Mucosa of descending colon (tissue), 3 donors: Measurements from ENCODE around the gene SCN2A. TPM values are rescaled to one million over a fixed set of nuclear protein-coding genes. Genes with fewer than 3 reads are reported as not detected.

ENCODE experiments used
- ATAC-seq: fragments of 200-7000 bp; cut with Tn5 transposase; one replicate; pipeline ENCODE4 v1.9.1; 2020; ENCODE audit warnings: mild to moderate bottlenecking, moderate library complexity
- DNase-seq, 3 donors: peaks; one replicate each; pipeline ENCODE4 v3.0.0-alpha.2; 2020
- H3K36me3 ChIP-seq: fragments of 200-600 bp; one replicate; pipeline ENCODE4 v1.8.0; 2021; ENCODE audit warnings: low read depth, mild to moderate bottlenecking
- H3K4me1 ChIP-seq: fragments of 200-600 bp; one replicate; pipeline ENCODE4 v1.8.0; 2021; ENCODE audit warnings: low read depth, mild to moderate bottlenecking
- H3K4me3 ChIP-seq: fragments of 200-600 bp; one replicate; pipeline ENCODE4 v1.8.0; 2021; ENCODE audit warnings: mild to moderate bottlenecking
- H3K9me3 ChIP-seq: fragments of 200-600 bp; one replicate; pipeline ENCODE4 v1.8.0; 2021; ENCODE audit warnings: mild to moderate bottlenecking
- CTCF ChIP-seq: fragments of 200-600 bp; IDR thresholded peaks from one replicate; pipeline ENCODE4 v1.8.0; 2022; ENCODE audit warnings: antibody characterized with exemption, mild to moderate bottlenecking
- intact Hi-C, 2 donors: fragments of 100-400 bp; cut with DNase I in 1 of 2; cut with micrococcal nuclease in 1 of 2; formaldehyde crosslinking; loops; one replicate each; pipeline versions ENCODE4 v1.11.0 to v1.11.1; 2022; cut with DNase I, micrococcal nuclease
- total RNA-seq, 3 donors: library from RNA; stranded (reverse); fragmentation: NEBNext Ultra II Directional in 2 of 3; extraction: Animal tissue kit (Norgen Biotek cat#: 25700) in 2 of 3; gene quantifications; one replicate each; pipeline versions ENCODE4 v1.2.1 to v1.2.4, GENCODE V29; 2021 to 2023
- donor health status: DM: no; HTN: no; CAD: no; lungs with moderate emphysema.
- donor health status: DM: no; HTN: no; CAD: no.
- donor health status: DM: no; HTN: yes; CAD: no.

Gene SCN2A
- total RNA-seq, 3 donors from 2014 or later = 0.23 to 1.3 TPM; not detected in 1

- intact Hi-C loops = no loop called here
- DNase-seq (no peak), ATAC-seq (no peak)
- no peaks in the 10 kb centered on the region for H3K4me1 ChIP-seq
- no peak overlapping the region for H3K4me3 ChIP-seq
- H3K36me3 ChIP-seq = no peaks in the 10 kb centered on the region
- TF ChIP-seq CTCF = no peak
- no peaks in the 10 kb centered on the region for H3K9me3 ChIP-seq
Measured at GRCh38 chr2:165208094-165208493, 31.1 kb upstream of the SCN2A start.

DNA sequence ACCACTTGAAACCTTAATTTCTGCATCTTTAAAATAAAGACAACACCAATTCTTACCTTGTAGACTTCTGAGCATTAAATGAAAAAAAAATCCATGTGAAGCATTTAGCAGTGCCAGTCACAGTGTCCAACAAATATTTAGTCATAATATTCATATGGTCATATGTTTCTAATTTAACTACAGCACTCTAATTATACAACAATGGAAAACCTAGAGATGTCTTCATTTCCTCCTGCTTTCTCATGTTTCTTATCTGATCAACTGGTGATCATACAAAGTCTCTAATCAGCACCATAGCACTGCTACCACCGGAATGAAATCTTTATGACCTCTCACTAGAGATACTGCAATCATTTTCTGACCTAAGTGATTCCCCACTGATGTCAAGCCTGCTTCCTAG lies 25.1 kb upstream of the SCN2A start:
- intact Hi-C loops = no loop called here
- H3K9me3 ChIP-seq = no peaks in the 10 kb centered on the region
- no peak for TF ChIP-seq CTCF
- no peak overlapping the region for H3K4me3 ChIP-seq
- DNase-seq (no peak), ATAC-seq (no peak)
- H3K4me1 ChIP-seq = no peaks in the 10 kb centered on the region
- no peaks in the 10 kb centered on the region for H3K36me3 ChIP-seq

GRCh38 chr2:165219481-165219880 lies 19.7 kb upstream of the SCN2A start:
- Histone ChIP-seq H3K36me3 (no peaks in the 10 kb centered on the region), H3K9me3 (no peaks in the 10 kb centered on the region), H3K4me1 (no peaks in the 10 kb centered on the region), H3K4me3 (no peak overlapping the region)
- intact Hi-C loops = no loop called here
- ATAC-seq (no peak), DNase-seq (no peak)
- no peak for TF ChIP-seq CTCF

DNA sequence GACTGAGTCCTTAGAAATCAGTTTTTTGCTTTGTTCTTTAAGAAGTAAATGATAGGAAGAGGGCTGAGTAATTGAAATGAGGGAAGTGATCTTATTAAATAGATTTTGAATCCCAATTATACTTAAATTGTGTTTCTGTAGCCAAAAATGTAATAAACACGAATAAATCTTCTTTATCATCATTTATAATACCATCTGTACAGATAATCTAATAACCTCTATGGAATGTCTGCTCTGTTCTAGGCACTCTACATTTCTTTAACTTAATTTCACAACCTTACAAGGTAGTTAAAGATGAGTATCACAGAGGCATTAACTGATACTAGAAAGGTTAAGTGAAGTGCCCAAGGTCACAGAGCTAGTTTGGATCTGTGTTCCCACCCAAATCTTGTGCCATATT lies 14.3 kb upstream of the SCN2A start:
- TF ChIP-seq CTCF = no peak
- intact Hi-C loops = no loop called here
- H3K36me3 ChIP-seq = no peaks in the 10 kb centered on the region
- ATAC-seq = no peak
- H3K4me1 ChIP-seq = no peaks in the 10 kb centered on the region
- no peak overlapping the region for H3K4me3 ChIP-seq
- DNase-seq = no peak
- no peaks in the 10 kb centered on the region for H3K9me3 ChIP-seq

DNA sequence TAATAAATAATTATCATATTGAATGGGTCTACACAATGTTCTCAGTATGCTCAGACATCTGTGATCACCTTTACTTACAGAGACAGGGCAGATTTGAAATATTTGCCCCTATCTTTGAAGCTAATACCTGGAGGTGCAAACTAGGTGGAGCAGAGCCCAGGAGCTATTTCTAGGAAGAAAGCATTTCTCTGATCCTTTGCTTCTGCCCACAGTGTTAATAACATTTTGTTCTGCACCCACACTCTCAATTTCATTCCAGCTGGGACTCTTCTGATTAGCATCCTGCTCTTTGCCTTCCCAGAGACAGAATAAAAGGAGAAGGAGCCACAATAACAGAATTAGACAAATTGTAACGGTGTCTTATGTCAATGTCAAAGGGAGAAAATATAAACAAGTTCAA lies 11.6 kb upstream of the SCN2A start:
- no peak for TF ChIP-seq CTCF
- H3K4me1 ChIP-seq = no peaks in the 10 kb centered on the region
- no peak for ATAC-seq
- no peak overlapping the region for H3K4me3 ChIP-seq
- no peaks in the 10 kb centered on the region for H3K9me3 ChIP-seq
- intact Hi-C loops = no loop called here
- H3K36me3 ChIP-seq = no peaks in the 10 kb centered on the region
- no peak for DNase-seq

- DNase-seq (no peak), ATAC-seq (no peak)
- H3K4me3 ChIP-seq = no peak overlapping the region
- no peak for TF ChIP-seq CTCF
- no peaks in the 10 kb centered on the region for H3K4me1 ChIP-seq
- no peaks in the 10 kb centered on the region for H3K36me3 ChIP-seq
- no peaks in the 10 kb centered on the region for H3K9me3 ChIP-seq
- intact Hi-C loops = no loop called here
Measured at GRCh38 chr2:165237056-165237455, 2.2 kb upstream of the SCN2A start.
